Neural cell (in vitro differentiated cells): Measurements from ENCODE around the gene KLF9.

Source experiments
- POLR2AphosphoS5 ChIP-seq: IDR thresholded peaks from 2 replicates; pipeline ENCODE4 v1.6.1; 2012
- RAD21 ChIP-seq: fragments of 450-650 bp; conservative IDR thresholded peaks from 2 replicates; pipeline ENCODE4 v1.6.1; 2014; ENCODE audit warnings: antibody characterized with exemption, mild to moderate bottlenecking, moderate library complexity
- REST ChIP-seq: IDR thresholded peaks from 2 replicates; pipeline ENCODE4 v1.6.1; 2012; ENCODE audit warnings: borderline replicate concordance
- TF ChIP-seq, protein P1 (sequence below): fragments of 450-650 bp; IDR thresholded peaks from 2 replicates; pipeline ENCODE4 v1.5.1; 2014; ENCODE audit warnings: antibody characterized with exemption, mild to moderate bottlenecking, moderate library complexity; ENCODE audit not compliant: poor library complexity, severe bottlenecking

GRCh38 chr9:70413799-70414775 is at the start of gene KLF9:
- TF ChIP-seq, protein P1, sequence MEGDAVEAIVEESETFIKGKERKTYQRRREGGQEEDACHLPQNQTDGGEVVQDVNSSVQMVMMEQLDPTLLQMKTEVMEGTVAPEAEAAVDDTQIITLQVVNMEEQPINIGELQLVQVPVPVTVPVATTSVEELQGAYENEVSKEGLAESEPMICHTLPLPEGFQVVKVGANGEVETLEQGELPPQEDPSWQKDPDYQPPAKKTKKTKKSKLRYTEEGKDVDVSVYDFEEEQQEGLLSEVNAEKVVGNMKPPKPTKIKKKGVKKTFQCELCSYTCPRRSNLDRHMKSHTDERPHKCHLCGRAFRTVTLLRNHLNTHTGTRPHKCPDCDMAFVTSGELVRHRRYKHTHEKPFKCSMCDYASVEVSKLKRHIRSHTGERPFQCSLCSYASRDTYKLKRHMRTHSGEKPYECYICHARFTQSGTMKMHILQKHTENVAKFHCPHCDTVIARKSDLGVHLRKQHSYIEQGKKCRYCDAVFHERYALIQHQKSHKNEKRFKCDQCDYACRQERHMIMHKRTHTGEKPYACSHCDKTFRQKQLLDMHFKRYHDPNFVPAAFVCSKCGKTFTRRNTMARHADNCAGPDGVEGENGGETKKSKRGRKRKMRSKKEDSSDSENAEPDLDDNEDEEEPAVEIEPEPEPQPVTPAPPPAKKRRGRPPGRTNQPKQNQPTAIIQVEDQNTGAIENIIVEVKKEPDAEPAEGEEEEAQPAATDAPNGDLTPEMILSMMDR, result no peak
- peak; percentile 37 for TF ChIP-seq POLR2AphosphoS5
- TF ChIP-seq REST, result no peak
- TF ChIP-seq RAD21, result no peak
